Gastroesophageal sphincter (tissue), 4 donors: ENCODE measurements around the gene RNF43. TPM values are rescaled to one million over a fixed set of nuclear protein-coding genes. Genes with fewer than 3 reads are reported as not detected.

Experiments used
- ATAC-seq: fragments of 150-250 bp; one replicate; pipeline ENCODE4 v1.9.1; 2016; ENCODE audit warnings: mild to moderate bottlenecking, moderate library complexity
- H3K27ac ChIP-seq, 4 donors: fragments of 200-600 bp; sonication (generic) in 3 of 4; 1 replicate in 3 of 4; 2 replicates in 1 of 4; pipeline ENCODE4 v1.5.1; 2016 to 2019
- H3K27me3 ChIP-seq: fragments of 200-600 bp; sonication (generic); one replicate; pipeline ENCODE4 v1.5.1; 2019
- H3K36me3 ChIP-seq, 2 donors: fragments of 200-600 bp; sonication (generic); one replicate each; pipeline ENCODE4 v1.5.1; 2019; ENCODE audit warnings: control low read depth in 1 of 2
- H3K4me1 ChIP-seq, 3 donors: fragments of 200-600 bp; sonication (generic); 1 replicate in 2 of 3; 2 replicates in 1 of 3; pipeline ENCODE4 v1.5.1; 2016 to 2019; ENCODE audit warnings: control low read depth in 2 of 3
- H3K4me3 ChIP-seq, 2 donors: fragments of 200-600 bp; sonication (generic); one replicate each; pipeline ENCODE4 v1.5.1; 2019; ENCODE audit warnings: mild to moderate bottlenecking in 1 of 2, moderate library complexity in 1 of 2
- H3K9me3 ChIP-seq, 3 donors: fragments of 200-600 bp; sonication (generic); one replicate each; pipeline ENCODE4 v1.5.1; 2017 to 2019; ENCODE audit warnings: control low read depth in 2 of 3
- EP300 ChIP-seq: sonication (generic); formaldehyde crosslinking; IDR thresholded peaks from one replicate; pipeline ENCODE4 v1.6.1; 2017; ENCODE audit warnings: antibody characterized with exemption, mild to moderate bottlenecking
- POLR2A ChIP-seq, 2 donors: fragments of 450-650 bp; IDR thresholded peaks; one replicate each; pipeline ENCODE4 v1.6.1; 2017; ENCODE audit warnings: antibody characterized with exemption in 2 of 2, mild to moderate bottlenecking in 2 of 2, moderate library complexity in 1 of 2
- POLR2AphosphoS5 ChIP-seq: sonication (generic); formaldehyde crosslinking; IDR thresholded peaks from one replicate; pipeline ENCODE4 v1.6.1; 2017; ENCODE audit warnings: antibody characterized with exemption
- WGBS, 2 donors: methylation state at CpG; one replicate each; pipeline ENCODE4 v1.1.5; 2018; ENCODE audit warnings: low coverage in 1 of 2; 5-methylcytosine and 5-hydroxymethylcytosine counted together
- total RNA-seq, 4 donors: library from RNA; depleted of rRNA; stranded (reverse); fragments of >200 nt; gene quantifications; one replicate each; pipeline ENCODE4 v1.1.0, GENCODE V29; 2016
- TF ChIP-seq, protein P1 (sequence below), 4 experiments: fragments of 200-600 bp in 2 of 4; fragments of 450-650 bp in 2 of 4; sonication (generic) in 1 of 4; IDR thresholded peaks; one replicate each; pipeline ENCODE4 v1.5.1; 2017 to 2019; ENCODE audit warnings: antibody characterized with exemption in 4 of 4, mild to moderate bottlenecking in 2 of 4, moderate library complexity in 2 of 4

Gene RNF43
- total RNA-seq, 4 donors from 2014 or later = 0.16 to 0.79 TPM; not detected in 2

DNA sequence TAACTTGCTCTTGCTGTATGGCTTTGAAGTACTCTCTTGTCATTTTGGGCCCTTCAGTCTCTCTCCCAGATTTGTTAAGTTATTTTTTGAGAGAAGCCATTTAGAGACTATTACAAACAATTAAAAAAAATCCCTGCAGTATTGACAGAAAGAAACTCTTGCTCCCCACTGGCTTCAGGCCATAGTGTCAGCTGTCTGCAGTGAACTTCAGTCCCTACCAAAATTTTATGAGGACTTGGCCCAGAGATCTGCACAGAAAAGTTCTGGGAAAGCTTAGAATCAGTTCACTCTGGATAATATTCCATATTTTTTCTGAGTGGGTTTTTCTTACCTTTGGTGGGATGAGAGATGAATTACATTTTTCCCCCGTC is 34.5 kb downstream of the RNF43 start:
- Histone ChIP-seq H3K27ac (no peak overlapping the region), H3K27me3 (no peaks in the 10 kb centered on the region), H3K4me1 (no peaks in the 10 kb centered on the region), H3K36me3 (no peaks in the 10 kb centered on the region), H3K4me3 (no peak overlapping the region), H3K9me3 (no peaks in the 10 kb centered on the region)
- 93 to 100% methylated on average over 1 of the region's 1 CpG for WGBS, 2 donors
- ATAC-seq = no peak
- TF ChIP-seq POLR2A (IDR thresholded peaks at IDR 0.05) (no peak), EP300 (no peak), POLR2AphosphoS5 (no peak)
- TF ChIP-seq, protein P1, sequence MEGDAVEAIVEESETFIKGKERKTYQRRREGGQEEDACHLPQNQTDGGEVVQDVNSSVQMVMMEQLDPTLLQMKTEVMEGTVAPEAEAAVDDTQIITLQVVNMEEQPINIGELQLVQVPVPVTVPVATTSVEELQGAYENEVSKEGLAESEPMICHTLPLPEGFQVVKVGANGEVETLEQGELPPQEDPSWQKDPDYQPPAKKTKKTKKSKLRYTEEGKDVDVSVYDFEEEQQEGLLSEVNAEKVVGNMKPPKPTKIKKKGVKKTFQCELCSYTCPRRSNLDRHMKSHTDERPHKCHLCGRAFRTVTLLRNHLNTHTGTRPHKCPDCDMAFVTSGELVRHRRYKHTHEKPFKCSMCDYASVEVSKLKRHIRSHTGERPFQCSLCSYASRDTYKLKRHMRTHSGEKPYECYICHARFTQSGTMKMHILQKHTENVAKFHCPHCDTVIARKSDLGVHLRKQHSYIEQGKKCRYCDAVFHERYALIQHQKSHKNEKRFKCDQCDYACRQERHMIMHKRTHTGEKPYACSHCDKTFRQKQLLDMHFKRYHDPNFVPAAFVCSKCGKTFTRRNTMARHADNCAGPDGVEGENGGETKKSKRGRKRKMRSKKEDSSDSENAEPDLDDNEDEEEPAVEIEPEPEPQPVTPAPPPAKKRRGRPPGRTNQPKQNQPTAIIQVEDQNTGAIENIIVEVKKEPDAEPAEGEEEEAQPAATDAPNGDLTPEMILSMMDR (IDR thresholded peaks at IDR 0.05) = no peak

DNA sequence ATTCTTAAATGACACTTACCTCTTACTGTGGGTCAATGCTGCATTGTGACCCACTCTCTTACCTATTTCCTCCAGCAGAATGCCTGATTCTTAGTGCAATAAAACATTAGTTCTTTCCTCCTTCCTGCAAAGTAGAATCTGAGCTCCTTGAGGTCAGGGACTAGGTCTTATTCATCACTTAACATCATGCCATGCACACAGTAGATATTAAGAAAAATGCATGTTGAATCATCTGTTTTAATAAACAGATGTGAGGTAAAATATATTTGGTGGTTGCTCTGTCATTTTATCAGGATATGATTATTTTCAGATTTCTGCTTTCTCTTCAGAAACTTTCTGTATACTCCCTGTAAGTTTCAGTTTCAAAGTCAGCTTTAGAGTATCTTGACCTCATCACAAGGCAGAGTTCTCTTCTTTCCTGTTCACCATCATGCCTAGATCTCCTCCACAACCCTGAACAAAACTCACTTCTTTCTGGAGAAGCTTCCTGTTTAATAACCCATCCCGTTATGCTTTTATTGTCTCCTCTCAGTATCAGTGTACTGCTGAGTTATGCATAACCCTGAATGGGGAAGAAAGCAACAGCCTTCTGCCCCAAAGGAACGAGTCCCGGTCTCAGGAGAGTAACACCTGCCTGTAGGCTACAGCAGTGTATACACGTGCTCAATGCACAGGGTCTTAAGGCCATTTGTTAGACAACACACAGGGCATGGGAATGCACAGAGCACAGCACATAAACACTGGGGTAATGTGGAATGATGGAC is 35.0 kb downstream of the RNF43 start:
- no peaks in the 10 kb centered on the region for H3K36me3 ChIP-seq
- no peak overlapping the region for H3K4me3 ChIP-seq
- no peak for ATAC-seq
- H3K9me3 ChIP-seq = no peaks in the 10 kb centered on the region
- 19 to 27% methylated on average over 2 to 3 of the region's 4 CpGs for WGBS, 2 donors
- H3K27ac ChIP-seq = no peak overlapping the region
- TF ChIP-seq POLR2A (IDR thresholded peaks at IDR 0.05) = no peak
- TF ChIP-seq, protein P1 (IDR thresholded peaks at IDR 0.05) = no peak
- no peak for TF ChIP-seq EP300
- no peak for TF ChIP-seq POLR2AphosphoS5
- no peaks in the 10 kb centered on the region for H3K4me1 ChIP-seq
- no peaks in the 10 kb centered on the region for H3K27me3 ChIP-seq

DNA sequence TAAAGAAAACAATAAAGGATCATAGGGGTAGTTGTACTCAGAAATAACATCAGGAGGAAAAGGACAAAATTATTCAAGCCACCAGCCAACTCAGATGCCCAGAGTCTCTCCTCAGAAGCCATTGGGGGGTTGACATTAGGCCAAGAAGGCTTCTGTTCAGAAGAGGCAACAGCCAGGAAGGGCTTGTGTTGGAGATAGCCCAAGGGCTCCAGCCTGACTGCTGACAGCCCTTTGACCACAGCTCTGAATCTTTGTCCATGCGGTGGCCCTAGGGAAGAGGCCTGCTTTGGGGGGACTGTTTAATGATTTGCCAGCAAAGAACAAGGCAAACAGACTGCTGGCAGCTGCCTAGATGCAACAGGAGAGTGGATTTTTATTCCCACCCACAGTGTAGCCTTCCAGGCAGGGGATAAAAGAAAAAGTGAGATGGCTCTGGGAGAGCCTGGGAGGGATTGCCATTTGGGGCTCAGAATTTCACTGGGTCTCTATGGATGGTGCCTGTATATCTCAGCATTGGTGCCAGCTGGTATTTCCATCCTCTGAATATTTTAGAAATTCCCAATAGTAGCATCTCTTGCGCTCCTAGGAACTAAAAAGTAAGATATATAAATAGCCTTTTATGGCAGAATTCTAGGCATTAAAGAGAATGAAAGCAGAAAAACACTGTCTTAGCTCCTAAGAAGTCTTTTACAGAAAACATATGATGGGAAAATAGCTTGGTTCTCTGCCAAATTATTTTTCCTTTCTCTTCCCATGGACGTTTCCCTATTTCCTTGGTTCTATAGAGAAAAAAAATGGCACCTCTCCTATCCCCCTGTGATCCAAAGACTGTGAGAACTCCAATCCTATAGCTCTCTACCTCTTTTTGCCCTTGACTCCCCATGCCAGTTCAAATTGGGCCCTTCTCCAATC is 36.0 kb downstream of the RNF43 start:
- 48 to 65% methylated on average over 2 of the region's 3 CpGs for WGBS, 2 donors
- TF ChIP-seq EP300 (no peak), POLR2A (IDR thresholded peaks at IDR 0.05) (no peak), POLR2AphosphoS5 (no peak)
- TF ChIP-seq, protein P1 (IDR thresholded peaks at IDR 0.05) = no peak
- no peaks in the 10 kb centered on the region for H3K27me3 ChIP-seq
- H3K4me3 ChIP-seq = no peak overlapping the region
- no peaks in the 10 kb centered on the region for H3K4me1 ChIP-seq
- no peaks in the 10 kb centered on the region for H3K9me3 ChIP-seq
- no peak for ATAC-seq
- H3K36me3 ChIP-seq = no peaks in the 10 kb centered on the region
- no peak overlapping the region for H3K27ac ChIP-seq

DNA sequence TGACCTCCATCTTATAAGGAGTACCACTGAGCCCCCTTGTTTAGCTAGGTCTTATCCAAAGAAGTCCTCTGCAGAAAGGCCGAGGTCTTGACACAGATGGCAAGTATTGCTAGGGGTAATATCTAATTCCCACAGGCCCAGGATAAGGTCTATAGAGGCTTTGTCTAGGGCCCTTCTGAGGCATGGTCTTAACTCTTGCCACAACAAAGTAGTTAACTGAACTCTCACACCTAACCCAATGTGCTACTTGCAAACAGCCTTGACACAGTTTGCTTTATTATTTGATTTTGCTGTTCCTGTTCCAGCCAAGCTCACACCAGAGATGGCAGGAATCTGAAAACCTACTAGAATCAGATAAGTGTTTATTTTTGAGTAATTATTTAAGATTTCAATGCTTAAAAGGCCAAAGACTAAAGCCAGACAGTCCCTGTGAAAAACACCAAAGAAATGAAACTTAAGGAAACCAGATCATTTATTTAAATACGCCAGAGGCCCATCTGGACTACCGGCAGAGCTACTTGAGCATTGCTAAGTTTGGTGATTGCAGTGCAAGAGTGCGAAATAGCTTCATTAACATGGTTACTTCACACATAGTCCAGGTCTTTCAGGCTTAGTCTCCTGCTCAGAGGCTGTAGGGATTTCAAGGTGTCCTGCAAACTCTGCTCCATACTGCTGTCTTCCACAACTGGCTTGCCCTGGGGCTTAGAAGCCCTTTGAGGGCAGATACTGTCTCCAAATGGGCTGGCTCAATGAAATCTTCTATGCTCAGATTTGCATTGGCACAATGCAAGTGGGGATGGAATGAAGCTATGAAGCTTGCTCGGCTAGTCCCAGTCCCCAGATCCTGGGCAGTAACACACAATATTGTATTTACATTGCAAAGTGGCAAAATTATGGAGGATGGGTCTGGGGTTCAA is 36.9 kb downstream of the RNF43 start:
- no peaks in the 10 kb centered on the region for H3K27me3 ChIP-seq
- no peaks in the 10 kb centered on the region for H3K4me1 ChIP-seq
- H3K27ac ChIP-seq = no peak overlapping the region
- 79 to 91% methylated on average over 3 to 5 of the region's 5 CpGs for WGBS, 2 donors
- H3K36me3 ChIP-seq = no peaks in the 10 kb centered on the region
- H3K9me3 ChIP-seq = no peaks in the 10 kb centered on the region
- ATAC-seq = no peak
- H3K4me3 ChIP-seq = no peak overlapping the region
- TF ChIP-seq POLR2A (IDR thresholded peaks at IDR 0.05) = no peak
- TF ChIP-seq, protein P1 (IDR thresholded peaks at IDR 0.05) = no peak
- TF ChIP-seq POLR2AphosphoS5 = no peak
- no peak for TF ChIP-seq EP300
